Astrocyte (in vitro differentiated cells and primary cell): Measurements from ENCODE around the gene AAMP.
"Not testable (repeated sequence)": the region's sequence is repeated elsewhere in the genome, so short reads cannot be mapped to it uniquely, and the experiment has no call there.

Experiments used
- EZH2 ChIP-seq: IDR thresholded peaks from 2 replicates; pipeline ENCODE4 v1.6.1; 2012; ENCODE audit warnings: mild to moderate bottlenecking, low read length, inconsistent platforms; ENCODE audit not compliant: insufficient read depth
- TF ChIP-seq, protein P1 (sequence below): IDR thresholded peaks from 2 replicates; pipeline ENCODE4 v1.5.1; 2011; ENCODE audit warnings: low read depth, mild to moderate bottlenecking, inconsistent platforms, low read length, moderate library complexity; ENCODE audit not compliant: insufficient read depth

DNA sequence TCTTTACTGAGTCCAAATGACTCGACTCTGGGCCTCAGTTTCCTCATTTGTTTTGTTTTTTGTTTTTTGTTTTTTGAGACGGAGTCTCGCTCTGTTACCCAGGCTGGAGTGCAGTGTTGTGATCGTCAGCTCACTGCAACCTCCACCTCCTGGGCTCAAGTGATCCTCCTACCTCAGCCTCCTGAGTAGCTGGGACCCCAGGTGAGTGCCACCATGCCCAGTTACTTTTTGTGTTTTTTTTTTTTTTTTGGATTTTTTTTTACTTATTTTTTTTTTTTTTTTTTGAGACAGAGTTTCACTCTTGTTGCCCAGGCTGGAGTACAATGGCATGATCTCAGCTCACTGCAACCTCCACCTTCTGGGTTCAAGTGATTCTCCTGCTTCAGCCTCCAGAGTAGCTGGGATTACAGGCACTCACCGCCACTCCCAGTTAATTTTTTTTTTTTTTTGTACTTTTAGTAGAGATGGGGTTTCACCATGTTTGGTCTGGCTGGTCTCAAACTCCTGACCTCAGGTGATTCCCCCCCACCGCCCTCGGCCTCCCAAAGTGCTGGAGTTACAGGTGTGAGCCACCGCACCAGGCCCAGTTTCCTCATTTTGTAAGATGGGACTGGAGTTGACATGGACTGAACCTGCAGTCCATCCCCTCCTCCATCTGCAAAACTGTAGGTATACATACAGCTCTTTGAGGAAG is 3.4 kb upstream of the AAMP start:
- TF ChIP-seq EZH2, result not testable (repeated sequence)
- TF ChIP-seq, protein P1, sequence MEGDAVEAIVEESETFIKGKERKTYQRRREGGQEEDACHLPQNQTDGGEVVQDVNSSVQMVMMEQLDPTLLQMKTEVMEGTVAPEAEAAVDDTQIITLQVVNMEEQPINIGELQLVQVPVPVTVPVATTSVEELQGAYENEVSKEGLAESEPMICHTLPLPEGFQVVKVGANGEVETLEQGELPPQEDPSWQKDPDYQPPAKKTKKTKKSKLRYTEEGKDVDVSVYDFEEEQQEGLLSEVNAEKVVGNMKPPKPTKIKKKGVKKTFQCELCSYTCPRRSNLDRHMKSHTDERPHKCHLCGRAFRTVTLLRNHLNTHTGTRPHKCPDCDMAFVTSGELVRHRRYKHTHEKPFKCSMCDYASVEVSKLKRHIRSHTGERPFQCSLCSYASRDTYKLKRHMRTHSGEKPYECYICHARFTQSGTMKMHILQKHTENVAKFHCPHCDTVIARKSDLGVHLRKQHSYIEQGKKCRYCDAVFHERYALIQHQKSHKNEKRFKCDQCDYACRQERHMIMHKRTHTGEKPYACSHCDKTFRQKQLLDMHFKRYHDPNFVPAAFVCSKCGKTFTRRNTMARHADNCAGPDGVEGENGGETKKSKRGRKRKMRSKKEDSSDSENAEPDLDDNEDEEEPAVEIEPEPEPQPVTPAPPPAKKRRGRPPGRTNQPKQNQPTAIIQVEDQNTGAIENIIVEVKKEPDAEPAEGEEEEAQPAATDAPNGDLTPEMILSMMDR, result not testable (repeated sequence)
